ENCODE data around the gene PIK3CB. TPM values are rescaled to one million over a fixed set of nuclear protein-coding genes. Genes with fewer than 3 reads are reported as not detected.
"Not testable (repeated sequence)": the region's sequence is repeated elsewhere in the genome, so short reads cannot be mapped to it uniquely, and the experiment has no call there.

The PIK3CB gene
- total RNA-seq, 4 donors from 2014 or later = 24.9 to 94.7 (median 36.8) TPM

DNA sequence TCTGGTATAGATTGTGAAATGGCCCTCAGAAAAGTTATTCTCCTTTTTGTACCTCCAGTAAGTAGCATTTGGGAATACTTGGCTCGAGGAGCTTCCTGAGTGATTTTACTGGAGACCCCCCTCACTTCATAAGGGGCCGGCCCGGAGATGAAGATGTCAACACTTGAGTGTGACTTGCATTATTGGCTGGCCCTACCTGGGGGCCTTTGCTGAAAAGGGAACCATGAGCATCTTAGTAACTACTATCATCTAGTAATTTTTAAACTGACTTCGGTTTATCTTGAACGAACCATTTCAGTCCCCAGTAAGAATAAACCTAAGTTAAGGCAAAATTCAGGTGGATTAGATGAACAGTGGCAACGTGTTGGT lies 224.8 kb downstream of the PIK3CB start:
- in situ Hi-C loops (cut with MboI; ENCODE audit: low sequenced_read_pairs in 4 of 4) = no loop called here
- intact Hi-C loops (cut with DNase I; ENCODE audit: low total_unique reads) = loop anchor here (1.0 to 5.0 kb wide), 3 partner anchors 16 to 227 kb away; partner anchors contain the start of gene CEP70
- TF ChIP-seq, protein P1, sequence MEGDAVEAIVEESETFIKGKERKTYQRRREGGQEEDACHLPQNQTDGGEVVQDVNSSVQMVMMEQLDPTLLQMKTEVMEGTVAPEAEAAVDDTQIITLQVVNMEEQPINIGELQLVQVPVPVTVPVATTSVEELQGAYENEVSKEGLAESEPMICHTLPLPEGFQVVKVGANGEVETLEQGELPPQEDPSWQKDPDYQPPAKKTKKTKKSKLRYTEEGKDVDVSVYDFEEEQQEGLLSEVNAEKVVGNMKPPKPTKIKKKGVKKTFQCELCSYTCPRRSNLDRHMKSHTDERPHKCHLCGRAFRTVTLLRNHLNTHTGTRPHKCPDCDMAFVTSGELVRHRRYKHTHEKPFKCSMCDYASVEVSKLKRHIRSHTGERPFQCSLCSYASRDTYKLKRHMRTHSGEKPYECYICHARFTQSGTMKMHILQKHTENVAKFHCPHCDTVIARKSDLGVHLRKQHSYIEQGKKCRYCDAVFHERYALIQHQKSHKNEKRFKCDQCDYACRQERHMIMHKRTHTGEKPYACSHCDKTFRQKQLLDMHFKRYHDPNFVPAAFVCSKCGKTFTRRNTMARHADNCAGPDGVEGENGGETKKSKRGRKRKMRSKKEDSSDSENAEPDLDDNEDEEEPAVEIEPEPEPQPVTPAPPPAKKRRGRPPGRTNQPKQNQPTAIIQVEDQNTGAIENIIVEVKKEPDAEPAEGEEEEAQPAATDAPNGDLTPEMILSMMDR (IDR thresholded peaks at IDR 0.05 in 4 of 5, conservative IDR thresholded peaks at IDR 0.05 in 1 of 5) = no peak
- TF ChIP-seq POLR2A (IDR thresholded peaks at IDR 0.05) = no peak
- ATAC-seq (no peak), DNase-seq (no peak)
- H3K4me3 ChIP-seq = peak overlapping the region; percentile 63 to 82 (median 73)
- peak overlapping the region; percentile 85 to 92 (median 90) for H3K27ac ChIP-seq
- H3K36me3 ChIP-seq = no peaks in the 10 kb centered on the region
- peaks cover 0 to 7% of the 10 kb centered on the region in 2 donors for H3K4me1 ChIP-seq
- H3K27me3 ChIP-seq = peaks cover 0 to 3% (median 0%) of the 10 kb centered on the region in 3 donors
- H3K9me3 ChIP-seq = no peaks in the 10 kb centered on the region

DNA sequence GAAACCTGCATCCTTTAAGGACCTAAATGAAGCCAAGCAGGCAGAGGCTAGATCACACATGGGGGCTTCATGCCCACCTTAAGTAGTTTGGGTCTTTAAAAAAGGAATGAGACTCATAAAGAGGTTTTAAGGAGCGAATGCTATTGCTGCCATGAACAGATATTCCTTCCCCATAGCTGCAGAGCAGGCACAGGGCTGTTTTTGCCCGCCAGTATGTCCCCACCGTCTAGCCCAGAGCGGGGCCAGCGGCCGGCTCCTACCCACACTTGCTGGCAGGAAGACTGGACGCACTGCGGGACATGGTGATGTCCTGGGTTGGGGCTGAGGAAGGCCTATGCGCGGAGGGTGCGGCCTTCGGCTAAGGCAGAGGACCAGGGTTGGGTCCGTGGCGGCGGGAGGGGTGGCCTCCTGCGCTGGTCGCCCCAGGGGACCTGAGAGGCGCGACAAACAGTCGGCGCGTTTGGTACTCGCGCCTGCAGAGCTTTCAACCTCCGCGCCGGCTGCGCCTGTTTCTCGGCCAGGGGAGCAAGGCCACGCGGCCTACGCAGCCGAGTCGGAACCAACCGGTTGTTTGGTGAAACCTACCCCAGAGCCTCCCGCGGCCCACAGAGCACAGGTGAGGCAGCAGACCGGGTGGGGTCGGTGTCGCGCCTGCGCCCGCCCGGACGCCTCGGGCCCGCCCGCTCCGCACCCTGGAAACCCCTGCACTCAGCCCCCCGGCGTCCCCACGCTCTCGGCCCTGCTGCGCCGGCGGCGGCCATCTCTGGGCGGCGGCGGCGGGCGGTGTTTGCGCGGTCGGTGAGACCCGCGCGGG lies 226.2 kb downstream of the PIK3CB start, which contains the start of gene FAIM:
Gene FAIM (plus strand): TSS at position 450 of the 814 bp plus-strand sequence. CDS start 10,956 bp downstream, outside the sequence.
- Histone ChIP-seq H3K27ac (peak within 1 kb of the TSS; percentile 85 to 92 (median 90)), H3K4me3 (peak within 1 kb of the TSS; percentile 63 to 82 (median 73)), H3K9me3 (no peaks in the 10 kb centered on the region), H3K27me3 (peaks cover 0 to 3% (median 0%) of the 10 kb centered on the region in 3 donors), H3K36me3 (no peaks in the 10 kb centered on the region), H3K4me1 (peaks cover 0 to 7% of the 10 kb centered on the region in 2 donors)
- intact Hi-C loops (cut with DNase I; ENCODE audit: low total_unique reads) (loop anchor here (1.0 to 5.0 kb wide), 3 partner anchors 14 to 229 kb away; partner anchors contain the start of gene CEP70), in situ Hi-C loops (cut with MboI; ENCODE audit: low sequenced_read_pairs in 4 of 4) (no loop called here)
- DNase-seq = peak; percentile 22 to 63
- peak in 1 of 2 donors; percentile 6 for TF ChIP-seq POLR2A (IDR thresholded peaks at IDR 0.05)
- TF ChIP-seq, protein P1 (IDR thresholded peaks at IDR 0.05 in 4 of 5, conservative IDR thresholded peaks at IDR 0.05 in 1 of 5) = no peak
- ATAC-seq = peak; percentile 83 to 86

DNA sequence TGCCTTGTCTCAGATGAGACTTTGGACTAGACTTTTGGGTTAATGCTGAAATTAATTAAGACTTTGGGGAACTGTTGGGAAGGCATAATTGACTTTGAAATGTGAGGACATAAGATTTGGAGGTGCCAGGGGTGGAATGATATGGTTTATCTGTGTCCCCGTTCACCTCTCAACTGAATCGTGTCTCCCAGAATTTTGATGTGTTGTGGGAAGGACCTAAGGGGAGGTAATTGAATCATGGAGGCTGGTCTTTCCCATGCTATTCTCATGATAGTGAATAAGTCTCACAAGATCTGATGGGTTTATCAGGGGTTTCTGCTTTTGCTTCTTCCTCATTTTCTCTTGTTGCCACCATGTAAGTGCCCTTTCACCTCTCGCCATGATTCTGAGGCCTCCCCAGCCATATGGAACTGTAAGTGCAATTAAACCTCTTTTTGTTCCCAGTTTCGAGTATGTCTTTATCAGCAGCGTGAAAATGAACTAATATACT lies 230.6 kb downstream of the PIK3CB start:
- H3K27me3 ChIP-seq; H3K9me3 ChIP-seq; H3K4me1 ChIP-seq; H3K27ac ChIP-seq; ATAC-seq; intact Hi-C loops (cut with DNase I; ENCODE audit: low total_unique reads); DNase-seq; H3K36me3 ChIP-seq; H3K4me3 ChIP-seq; in situ Hi-C loops (cut with MboI; ENCODE audit: low sequenced_read_pairs in 4 of 4): not testable (repeated sequence)

Other genes with a start within 250 kb of the PIK3CB start
- 10 to 100 TPM in 3 of 4 donors, 1 to 10 TPM in 1; 9.8 to 17.4 (median 12.3) TPM for gene CEP70, start 240.7 kb downstream of the PIK3CB start, total RNA-seq
- gene FAIM, start 226.2 kb downstream of the PIK3CB start, total RNA-seq = 1 to 10 TPM in 2 of 4 donors, under 1 TPM in 1, not detected in 1; 0.88 to 3.0 (median 1.1) TPM
- not detected for gene FOXL2, start 112.2 kb upstream of the PIK3CB start, total RNA-seq
- gene FOXL2NB, start 112.3 kb upstream of the PIK3CB start, total RNA-seq = not detected
- gene PRR23A, start 171.3 kb upstream of the PIK3CB start, total RNA-seq = not detected
- gene PRR23B, start 186.0 kb upstream of the PIK3CB start, total RNA-seq = not detected
- not detected for gene PRR23C, start 210.0 kb upstream of the PIK3CB start, total RNA-seq